ENCODE results near the gene ITGA2B.
"Not testable (repeated sequence)": the region's sequence is repeated elsewhere in the genome, so short reads cannot be mapped to it uniquely, and the experiment has no call there.

Gene ITGA2B

GRCh38 chr17:44368391-44369243, 20.8 kb downstream of the ITGA2B start:
- not testable (repeated sequence) for DNase-seq

DNA sequence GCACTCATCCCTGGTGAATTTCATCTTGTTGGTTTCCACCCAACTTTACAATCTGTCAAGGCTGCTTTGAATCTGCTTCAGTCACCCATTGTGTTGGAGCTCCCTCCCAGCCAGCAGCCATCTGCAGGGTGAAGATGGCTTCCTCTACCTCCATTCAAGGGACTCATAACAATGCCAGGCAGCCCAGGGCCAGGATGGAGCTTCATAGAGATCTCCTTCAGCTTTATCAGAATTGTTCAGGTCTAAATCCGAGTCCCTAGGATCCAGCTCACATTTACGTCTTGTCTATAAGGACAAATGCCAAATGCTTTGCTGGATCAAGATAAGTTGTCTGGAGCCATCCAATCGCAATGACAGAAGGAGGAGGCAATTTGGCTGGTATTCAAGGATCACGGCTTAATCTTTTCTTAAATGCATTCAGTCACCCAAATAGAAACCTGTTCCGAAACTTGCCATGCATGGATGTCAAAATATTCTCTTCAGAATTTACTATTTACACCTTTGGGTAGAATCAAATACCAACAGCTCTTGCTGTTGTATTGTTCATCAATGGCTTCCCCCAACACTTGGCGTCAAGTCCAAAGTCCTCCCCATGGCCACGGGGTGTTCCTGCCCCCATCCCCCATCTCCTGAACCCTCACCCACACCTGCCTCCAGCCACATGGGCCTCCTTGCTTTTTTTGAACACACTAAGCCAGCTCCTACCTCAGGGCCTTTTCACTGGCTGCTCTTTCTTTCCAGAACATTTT, 22.0 kb downstream of the ITGA2B start:
- no peak for DNase-seq

DNA sequence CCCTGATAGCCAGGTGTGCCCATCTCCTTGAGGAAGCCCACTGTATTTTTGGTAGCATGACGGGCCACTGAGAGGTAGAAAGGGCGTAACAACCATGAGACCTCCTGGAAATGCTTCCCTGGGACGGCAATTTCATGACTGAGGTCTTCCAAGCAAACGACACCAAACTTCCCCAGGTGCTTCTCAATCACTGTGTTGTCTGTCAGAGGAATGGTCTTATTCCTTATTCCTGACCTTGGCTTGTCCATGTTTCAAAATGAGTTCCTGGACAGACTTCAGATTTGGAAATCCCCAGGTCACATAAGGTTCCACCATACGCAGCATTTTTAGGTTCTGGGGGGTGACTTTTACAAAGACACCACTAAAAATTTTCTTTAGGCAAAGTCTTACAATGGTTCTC, 24.4 kb downstream of the ITGA2B start:
- not testable (repeated sequence) for DNase-seq

DNA sequence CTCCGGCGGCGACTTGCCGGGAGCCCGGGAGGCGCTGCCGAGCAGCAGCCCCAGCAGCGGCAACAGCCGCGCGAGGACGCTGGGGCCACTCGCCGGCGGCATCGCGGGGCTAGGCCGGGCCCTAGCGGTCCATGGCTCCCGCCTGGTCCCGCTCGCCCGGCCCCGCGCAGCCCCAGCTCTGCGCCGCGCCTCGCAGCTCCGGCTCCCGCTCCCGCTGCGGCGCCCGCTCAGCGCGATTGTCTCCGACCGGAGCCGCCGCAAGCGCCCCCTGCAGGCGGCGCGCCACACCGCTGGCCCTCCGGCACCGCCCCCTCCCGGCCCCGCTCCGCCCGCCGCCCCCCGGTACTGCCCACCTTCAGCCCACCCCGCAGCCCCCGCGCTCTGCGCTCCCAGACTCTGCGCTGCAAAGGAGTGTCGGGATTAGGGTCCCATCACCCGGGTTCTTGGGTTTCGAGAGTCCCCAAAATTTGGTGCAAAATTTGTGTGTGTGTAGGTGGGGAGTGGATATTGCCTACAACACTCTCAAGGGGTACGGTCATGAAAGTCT, 25.8 kb downstream of the ITGA2B start, which contains the start of gene FAM171A2:
Gene FAM171A2, minus strand, starts transcription at position 241 of the 547 bp plus-strand sequence. Its CDS starts 139 bp downstream, at position 102.
- peak; percentile 72 to 77 for DNase-seq

- no peak for DNase-seq
Measured at GRCh38 chr17:44362949-44363612, 26.4 kb downstream of the ITGA2B start.

- no peak for DNase-seq
Measured at GRCh38 chr17:44362459-44362948, 26.9 kb downstream of the ITGA2B start.

DNA sequence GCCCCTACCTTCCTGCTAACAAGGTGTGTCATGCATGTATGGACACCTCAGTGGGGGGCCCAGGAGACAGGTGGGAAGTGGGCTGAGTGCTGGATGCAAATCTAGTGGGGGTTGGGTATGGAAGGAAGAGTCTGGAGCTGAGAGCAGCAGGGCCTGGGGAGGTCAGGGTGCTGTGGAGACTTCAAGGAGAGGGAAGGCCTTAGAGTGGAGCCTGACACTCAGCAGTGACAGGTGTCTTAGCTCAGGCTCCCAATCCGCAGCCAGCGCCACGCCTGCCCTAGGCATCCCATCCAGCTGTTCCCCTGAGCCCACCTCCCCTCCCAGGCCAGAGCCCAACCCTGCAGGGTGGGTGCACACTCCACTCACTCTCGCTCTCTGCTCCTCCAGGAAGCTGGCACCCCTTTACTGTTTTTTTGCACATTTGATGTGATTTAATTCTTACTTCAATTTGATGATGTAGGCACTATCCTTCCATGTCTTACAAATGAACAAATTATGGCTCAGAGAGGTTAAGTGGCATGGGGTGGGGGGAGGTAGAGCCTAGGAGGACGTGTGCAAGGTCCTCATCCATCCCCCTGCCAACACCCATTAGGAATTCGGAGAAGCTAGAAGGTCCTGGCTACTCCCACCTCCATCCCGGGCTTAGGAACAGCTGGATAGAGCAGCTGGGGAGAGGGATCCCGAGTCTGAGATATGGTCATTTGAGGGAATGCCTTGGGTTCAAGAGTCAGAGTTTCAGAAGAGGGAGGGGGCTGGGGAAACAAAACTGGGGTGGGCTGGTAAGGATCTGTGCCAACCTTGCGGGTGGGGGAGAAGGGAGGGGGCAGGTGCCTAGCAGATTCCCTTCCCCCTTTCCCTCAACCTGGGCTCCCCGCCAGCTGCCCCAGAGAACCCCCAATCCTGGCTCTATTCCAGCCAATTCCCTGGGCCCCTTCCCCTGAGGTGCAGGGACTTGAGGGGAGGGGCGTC, 27.9 kb downstream of the ITGA2B start:
- no peak for DNase-seq

DNA sequence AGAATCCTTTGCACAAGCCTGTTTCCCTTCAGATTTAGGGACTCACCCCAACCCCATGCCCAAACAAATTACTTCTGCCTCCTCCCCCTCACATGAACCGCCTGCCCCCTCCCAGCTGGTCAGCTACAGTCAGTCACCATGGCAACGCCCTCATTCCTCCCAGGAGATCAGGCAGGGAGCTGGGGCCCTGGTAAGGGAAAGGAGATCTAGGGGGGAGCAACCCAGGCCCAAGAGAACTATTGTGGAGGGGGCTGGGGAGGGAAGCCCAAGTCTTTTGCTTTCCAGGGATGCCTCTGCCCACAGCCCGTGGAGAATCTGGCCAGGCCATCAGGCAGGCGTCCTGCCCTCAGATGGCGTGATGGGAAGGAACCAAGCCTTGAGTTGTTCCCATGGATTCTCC, 28.6 kb downstream of the ITGA2B start:
- DNase-seq, result no peak

DNA sequence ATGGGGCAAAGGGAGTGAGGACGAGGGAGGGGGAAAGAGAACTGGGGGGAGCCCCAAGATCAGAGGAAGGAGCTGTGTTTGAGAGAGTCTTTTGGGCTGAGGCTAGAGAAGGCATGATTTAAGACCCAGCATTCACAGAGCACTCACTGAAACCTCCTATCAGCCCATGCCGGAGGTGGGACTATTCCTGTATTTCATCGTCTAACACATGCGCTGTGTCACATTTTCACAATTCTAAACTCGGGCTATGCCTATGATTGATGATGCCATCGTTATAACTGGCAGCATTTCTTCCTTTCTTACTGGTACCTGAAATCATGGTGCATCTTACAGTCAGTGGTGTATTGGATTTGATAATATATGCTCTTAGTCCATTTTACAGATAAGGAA, 29.3 kb downstream of the ITGA2B start:
- no peak for DNase-seq

DNA sequence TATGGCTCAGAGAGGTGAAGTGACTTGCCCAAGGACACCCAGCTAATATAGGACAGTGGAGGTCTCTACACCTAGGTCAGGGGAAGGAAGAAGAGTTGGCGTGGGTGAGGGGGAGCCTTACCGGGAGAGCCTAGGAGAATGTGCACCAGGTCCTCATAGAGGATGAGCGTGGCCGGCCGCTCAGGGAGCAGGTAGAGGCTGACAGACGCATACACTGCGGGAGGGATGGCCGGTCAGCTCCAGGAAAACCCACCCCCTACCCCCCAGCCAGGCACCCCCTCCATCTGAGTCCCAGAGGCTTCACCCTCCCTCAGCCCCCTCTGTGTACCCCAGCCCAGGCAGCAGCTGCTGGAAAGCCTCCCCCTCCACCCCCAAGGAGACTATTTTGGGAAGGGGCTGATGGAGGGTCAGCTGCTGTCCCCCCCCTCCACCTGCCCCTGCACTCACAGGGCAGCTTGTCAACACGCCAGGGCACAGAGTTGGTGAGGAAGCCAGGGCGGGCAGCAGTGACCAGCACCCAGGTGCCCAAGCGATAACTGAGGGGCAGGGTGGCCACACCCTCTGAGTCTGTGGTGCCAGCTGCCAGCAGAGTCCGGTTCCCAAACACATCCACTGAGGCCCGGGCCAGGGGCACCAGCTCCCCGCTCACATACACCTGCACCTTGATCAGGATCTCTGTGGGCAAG, 29.8 kb downstream of the ITGA2B start:
- DNase-seq, result no peak

DNA sequence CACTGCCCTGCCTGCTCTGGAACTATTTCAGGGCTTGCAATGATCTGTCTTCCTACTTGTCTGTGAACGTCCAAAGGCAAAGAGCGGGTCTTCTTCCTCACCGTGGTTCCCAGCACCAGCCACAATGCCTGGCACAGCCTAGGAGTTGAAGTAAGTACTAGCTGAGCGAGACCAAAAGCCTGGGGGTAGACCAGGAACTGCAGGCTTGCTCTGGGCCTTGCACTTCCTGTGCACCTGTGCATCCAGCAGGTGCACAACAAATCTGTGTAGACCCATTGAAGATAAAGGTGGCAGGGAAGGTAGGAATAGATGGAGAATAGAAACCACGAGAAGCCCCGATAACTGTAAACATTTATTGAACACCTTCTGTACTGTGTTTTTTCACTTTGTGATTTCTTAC, 30.4 kb downstream of the ITGA2B start:
- no peak for DNase-seq

- no peak for DNase-seq
Measured at GRCh38 chr17:44358066-44358465, 31.4 kb downstream of the ITGA2B start.

DNA sequence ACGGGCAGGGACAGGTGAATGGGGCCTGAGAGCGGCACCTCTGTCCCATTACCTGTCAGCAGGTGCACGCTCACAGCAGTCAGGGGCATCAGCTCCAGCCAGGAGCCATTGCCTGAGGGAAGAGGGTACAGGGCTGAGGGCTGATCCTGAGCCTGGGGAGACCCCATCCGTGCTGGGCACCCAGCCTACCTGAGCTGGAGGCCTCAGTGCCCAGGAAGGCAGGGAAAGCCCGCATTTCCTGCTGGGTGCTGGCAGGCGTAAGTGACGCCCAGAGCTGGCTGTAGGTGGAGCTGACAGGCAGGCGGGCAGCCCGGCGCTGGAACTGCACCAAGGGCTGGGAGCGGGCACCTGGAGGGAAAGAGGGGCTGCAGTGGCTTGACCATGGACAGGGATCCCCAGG, 33.2 kb downstream of the ITGA2B start:
- no peak for DNase-seq

DNA sequence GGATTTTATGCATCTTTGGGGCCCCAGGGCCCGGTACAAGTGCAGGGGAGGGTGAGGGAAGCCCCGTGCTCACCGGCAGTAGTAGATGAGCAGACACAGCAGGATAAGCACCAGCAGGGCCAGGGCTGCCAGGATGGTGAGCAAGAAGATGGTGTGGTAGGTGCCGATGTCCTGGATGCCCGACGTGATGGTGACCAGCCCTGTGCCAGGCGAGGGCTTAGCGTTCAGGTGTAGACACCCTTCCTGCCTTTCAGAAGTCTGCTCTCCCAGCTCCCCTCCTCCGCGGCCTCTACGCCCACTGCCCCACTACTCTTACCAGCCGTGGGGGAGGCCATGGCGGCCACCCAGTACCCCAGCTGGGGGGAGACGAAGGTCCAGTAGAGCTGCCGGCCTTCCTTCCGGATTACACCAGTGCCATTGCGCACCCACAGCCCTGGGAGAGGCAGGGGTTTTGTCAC, 33.8 kb downstream of the ITGA2B start:
- no peak for DNase-seq

DNA sequence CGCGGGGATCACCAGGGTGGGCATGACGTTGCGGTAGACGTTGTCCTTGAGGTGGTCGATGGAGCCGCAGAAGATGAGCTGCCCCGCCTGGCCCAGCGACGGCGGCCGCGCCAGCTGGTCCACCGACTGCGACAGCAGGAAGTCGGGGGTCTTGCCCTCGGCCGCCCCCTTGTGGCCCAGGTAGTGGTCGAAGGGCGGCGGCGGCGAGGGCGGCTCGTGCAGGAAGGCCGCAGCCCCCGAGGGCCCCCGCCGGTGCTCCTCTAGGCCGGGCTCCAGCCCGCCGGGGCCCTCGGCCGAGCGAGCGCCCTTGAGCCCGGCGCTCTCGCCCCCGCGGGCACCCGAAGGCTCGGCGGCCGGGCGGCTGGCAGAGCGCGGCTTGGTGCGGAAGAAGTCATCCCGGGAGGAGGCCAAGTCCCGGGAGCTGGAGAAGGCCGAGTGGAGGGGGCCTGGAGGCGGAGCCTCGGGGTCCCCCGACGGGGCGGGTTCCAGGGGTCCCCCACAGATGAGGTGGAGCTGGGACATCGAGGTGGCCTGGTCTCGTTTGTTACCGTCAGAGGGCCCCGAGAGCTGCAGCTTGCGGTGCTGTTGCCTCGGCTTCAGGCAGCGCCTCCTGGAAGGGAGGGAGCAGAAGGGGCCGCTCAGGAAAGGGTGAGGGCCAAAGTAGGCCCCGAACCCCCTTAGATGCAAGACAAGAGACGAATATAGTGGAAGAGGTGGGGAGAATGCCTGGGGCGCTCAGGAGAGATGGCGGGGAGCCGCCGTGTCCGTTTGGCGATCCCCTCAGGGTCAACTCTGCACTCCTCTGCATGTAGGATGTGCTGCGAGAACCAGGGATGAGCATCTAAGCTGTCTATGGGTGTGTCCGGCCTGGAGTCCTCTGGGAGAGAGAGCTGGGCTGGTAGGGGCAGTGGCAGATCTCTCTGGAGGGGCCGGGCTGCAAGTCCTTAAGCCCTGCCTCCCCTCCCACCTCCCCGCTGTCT, 34.6 kb downstream of the ITGA2B start:
- DNase-seq, result peak; percentile 68 to 75

- peak in 1 of 2 donors; percentile 29 for DNase-seq
Measured at GRCh38 chr17:44353672-44354331, 35.6 kb downstream of the ITGA2B start.

DNA sequence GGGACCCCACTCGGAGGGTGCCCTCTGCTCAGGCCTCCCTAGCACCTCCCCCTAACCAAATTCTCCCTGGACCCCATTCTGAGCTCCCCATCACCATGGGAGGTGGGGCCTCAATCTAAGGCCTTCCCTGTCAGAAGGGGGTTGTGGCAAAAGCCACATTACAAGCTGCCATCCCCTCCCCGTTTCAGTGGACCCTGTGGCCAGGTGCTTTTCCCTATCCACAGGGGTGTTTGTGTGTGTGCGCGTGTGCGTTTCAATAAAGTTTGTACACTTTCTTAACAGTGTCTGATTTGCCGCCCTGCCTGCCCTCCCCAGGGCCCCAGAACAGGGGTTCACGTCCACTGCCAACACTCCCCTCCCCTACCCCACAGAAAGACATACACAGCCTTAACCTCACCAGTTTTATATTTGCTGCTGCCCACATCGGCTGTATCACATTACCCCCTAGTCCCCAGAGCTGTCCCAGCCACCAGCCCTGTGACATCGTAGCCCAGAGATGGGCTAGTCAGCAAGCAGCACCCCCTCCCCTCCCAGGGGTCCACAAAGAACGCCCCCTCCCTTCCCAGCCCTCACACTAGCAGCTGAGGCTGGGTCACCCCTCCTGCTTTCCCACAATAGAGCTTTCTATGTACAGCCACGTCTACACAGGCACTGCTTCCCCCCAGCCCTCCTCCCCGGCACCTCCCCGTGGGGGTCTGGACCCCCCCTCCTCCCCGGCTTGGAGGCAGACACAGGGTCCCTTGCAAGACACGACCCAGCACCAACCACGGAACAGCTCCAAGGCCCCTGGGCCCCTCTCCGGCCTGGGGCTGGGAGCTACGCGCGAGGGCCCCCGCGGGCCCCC, 36.4 kb downstream of the ITGA2B start:
- no peak for DNase-seq

Measured in stimulated activated CD4-positive, alpha-beta T cell treated with anti-CD3 and anti-CD28 coated beads, Interleukin-2, amount 100 ng/mL, for 24 hours (primary cell).